Lower leg skin (tissue), 3 donors: ENCODE data around the gene ICE1.

Experiments used
- CTCF ChIP-seq, 3 donors: fragments of 450-650 bp; IDR thresholded peaks; one replicate each; pipeline ENCODE4 v1.5.1; 2016; ENCODE audit warnings: antibody characterized with exemption in 3 of 3, mild to moderate bottlenecking in 3 of 3, moderate library complexity in 2 of 3
- POLR2A ChIP-seq, 2 donors: fragments of 450-650 bp; IDR thresholded peaks; one replicate each; pipeline ENCODE4 v1.6.1; 2016 to 2017; ENCODE audit warnings: antibody characterized with exemption in 2 of 2, mild to moderate bottlenecking in 1 of 2, moderate library complexity in 1 of 2

DNA sequence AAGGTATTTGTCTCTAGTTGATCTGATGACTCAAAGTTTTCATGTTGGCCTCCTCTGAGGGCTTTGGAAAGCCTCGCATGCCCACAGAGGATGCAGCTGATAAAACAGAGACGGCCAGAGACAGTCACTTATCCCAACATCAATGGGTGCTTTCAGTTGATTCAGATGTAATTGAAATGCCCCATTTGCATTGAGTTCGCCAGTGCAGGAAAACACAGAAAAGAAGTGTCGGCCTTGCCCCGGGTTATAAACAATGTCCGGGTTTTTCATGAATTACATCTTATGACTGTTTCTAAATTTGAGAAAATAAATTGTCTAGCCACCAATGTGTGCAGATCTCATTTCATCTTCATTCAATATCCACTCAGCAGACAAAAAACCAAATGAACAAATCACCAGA is 42.2 kb upstream of the ICE1 start:
- TF ChIP-seq CTCF (IDR thresholded peaks at IDR 0.05), result no peak
- TF ChIP-seq POLR2A (IDR thresholded peaks at IDR 0.05), result no peak
